Measurements from ENCODE around the gene PHYKPL. TPM values are rescaled to one million over a fixed set of nuclear protein-coding genes. Genes with fewer than 3 reads are reported as not detected.
"Not testable (repeated sequence)": the region's sequence is repeated elsewhere in the genome, so short reads cannot be mapped to it uniquely, and the experiment has no call there.

Gene PHYKPL
- total and polyA plus RNA-seq, 2 donors (not counting 3 experiments of a cell fraction or from before 2014, with no cell fraction given), result 71.7 to 81.7 TPM

DNA sequence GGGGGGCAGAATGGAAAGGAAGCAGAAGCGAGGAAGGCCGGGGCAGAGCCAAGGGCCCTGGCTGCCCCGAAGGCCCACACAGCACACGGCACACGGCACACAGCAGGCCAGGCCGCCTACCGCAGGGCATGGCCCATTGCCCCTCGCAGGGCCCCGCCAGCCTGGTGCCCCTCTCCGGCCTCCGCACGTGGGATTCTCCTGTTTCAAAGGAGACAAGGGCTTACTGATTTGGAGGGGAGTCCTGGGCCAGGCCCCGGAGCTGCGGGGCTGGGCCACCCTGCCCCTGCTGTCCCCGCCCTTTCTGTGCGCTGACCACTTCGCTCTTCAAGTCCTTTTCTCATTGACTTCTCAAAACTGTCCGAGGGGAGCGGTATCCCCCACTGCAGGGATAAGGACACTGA, 7.7 kb upstream of the PHYKPL start:
- FAIRE-seq (no peak), DNase-seq (ENCODE audit: low read depth, low spot score) (no peak)
- intact Hi-C loops (cut with micrococcal nuclease) (no loop called here), dilution Hi-C loops (cut with MboI; ENCODE audit: extremely low pct_ligation_motif_present, low sequenced_read_pairs) (no loop called here)
- BruUV-seq (replicated peaks), result no TSS peak
- H3K27ac ChIP-seq (ENCODE audit: insufficient read depth, low read depth, low read length), result no peak overlapping the region
- H3K9me1 ChIP-seq (replicated peaks; ENCODE audit: control insufficient read depth, extremely low read depth, insufficient read depth, low read length), result no peaks in the 10 kb centered on the region
- no peak overlapping the region for H3K9ac ChIP-seq (replicated peaks; ENCODE audit: extremely low read depth, insufficient read depth, low read length)
- H3K4me3 ChIP-seq (replicated peaks in 1 of 3; ENCODE audit: insufficient read depth in 1 of 3, low read depth in 1 of 3, low read length in 3 of 3), result no peak overlapping the region
- no peaks in the 10 kb centered on the region for H3K36me3 ChIP-seq (ENCODE audit: control insufficient read depth in 2 of 2, extremely low read depth in 1 of 2, insufficient read depth in 2 of 2, low read length in 2 of 2)
- H3K79me2 ChIP-seq (ENCODE audit: control insufficient read depth, insufficient read depth, low read length), result no peaks in the 10 kb centered on the region
- no peak overlapping the region for H3K4me2 ChIP-seq (ENCODE audit: insufficient read depth, low read length)
- POLR2A ChIA-PET, result no interaction called here
- no peaks in the 10 kb centered on the region for H3K27me3 ChIP-seq (ENCODE audit: control insufficient read depth in 2 of 2, insufficient read depth in 2 of 2, low read length in 2 of 2)
- peaks cover 14% of the 10 kb centered on the region for H3K4me1 ChIP-seq (ENCODE audit: control insufficient read depth, extremely low read depth, insufficient read depth, low read length)
- H3K9me3 ChIP-seq (replicated peaks; ENCODE audit: control insufficient read depth, insufficient read depth, low read length), result no peaks in the 10 kb centered on the region
- TF ChIP-seq FOS (IDR thresholded peaks at IDR 0.05; ENCODE audit: borderline replicate concordance, insufficient read depth, low read length) (no peak), EZH2 (IDR thresholded peaks at IDR 0.05; ENCODE audit: borderline replicate concordance, low read depth, low read length, severe bottlenecking) (no peak)
- TF ChIP-seq, protein P1, sequence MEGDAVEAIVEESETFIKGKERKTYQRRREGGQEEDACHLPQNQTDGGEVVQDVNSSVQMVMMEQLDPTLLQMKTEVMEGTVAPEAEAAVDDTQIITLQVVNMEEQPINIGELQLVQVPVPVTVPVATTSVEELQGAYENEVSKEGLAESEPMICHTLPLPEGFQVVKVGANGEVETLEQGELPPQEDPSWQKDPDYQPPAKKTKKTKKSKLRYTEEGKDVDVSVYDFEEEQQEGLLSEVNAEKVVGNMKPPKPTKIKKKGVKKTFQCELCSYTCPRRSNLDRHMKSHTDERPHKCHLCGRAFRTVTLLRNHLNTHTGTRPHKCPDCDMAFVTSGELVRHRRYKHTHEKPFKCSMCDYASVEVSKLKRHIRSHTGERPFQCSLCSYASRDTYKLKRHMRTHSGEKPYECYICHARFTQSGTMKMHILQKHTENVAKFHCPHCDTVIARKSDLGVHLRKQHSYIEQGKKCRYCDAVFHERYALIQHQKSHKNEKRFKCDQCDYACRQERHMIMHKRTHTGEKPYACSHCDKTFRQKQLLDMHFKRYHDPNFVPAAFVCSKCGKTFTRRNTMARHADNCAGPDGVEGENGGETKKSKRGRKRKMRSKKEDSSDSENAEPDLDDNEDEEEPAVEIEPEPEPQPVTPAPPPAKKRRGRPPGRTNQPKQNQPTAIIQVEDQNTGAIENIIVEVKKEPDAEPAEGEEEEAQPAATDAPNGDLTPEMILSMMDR (IDR thresholded peaks at IDR 0.05; ENCODE audit: extremely low read depth in 1 of 2, insufficient read depth in 1 of 2, low read depth in 1 of 2, low read length in 2 of 2), result no peak
- no peaks in the 10 kb centered on the region for H4K20me1 ChIP-seq (replicated peaks; ENCODE audit: control insufficient read depth, extremely low read depth, insufficient read depth, low read length)
- H2AFZ ChIP-seq (ENCODE audit: low read depth, low read length), result peak overlapping the region; percentile 68
- CTCF ChIA-PET, result interaction anchor here (1.2 kb wide), 1 partner anchor 11 kb away, joined by 4 read pairs; no protein-coding TSS in a partner anchor

DNA sequence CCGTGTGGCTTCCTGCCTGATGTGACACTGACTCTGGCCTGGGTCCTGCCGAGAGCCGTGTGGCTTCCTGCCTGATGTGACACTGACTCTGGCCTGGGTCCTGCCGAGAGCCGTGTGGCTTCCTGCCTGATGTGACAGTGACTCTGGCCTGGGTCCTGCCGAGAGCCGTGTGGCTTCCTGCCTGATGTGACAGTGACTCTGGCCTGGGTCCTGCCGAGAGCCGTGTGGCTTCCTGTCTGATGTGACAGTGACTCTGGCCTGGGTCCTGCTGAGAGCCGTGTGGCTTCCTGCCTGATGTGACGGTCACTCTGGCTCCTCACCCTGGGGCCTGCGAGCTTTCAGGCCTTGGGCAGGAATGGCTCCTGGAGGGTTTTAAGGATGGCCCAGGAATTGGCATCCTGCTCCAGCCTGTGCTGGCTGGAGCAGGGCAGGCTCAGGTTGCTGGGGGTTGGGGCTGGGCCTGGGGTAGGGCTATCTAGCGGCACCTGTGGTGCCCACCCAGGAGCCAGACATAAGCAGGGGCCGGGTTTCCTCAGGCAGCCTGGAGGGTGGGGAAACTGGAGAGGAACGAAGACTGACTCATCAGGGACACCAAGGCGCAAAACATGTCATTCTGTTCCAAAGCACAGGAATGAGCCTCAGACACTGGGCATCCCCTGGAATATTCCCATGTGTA, 7.2 kb upstream of the PHYKPL start:
- H2AFZ ChIP-seq (ENCODE audit: low read depth, low read length), result peak overlapping the region; percentile 68
- H3K79me2 ChIP-seq (ENCODE audit: control insufficient read depth, insufficient read depth, low read length); H3K27ac ChIP-seq (ENCODE audit: insufficient read depth, low read depth, low read length); H3K9ac ChIP-seq (replicated peaks; ENCODE audit: extremely low read depth, insufficient read depth, low read length); H3K36me3 ChIP-seq (ENCODE audit: control insufficient read depth in 2 of 2, extremely low read depth in 1 of 2, insufficient read depth in 2 of 2, low read length in 2 of 2); H4K20me1 ChIP-seq (replicated peaks; ENCODE audit: control insufficient read depth, extremely low read depth, insufficient read depth, low read length); H3K27me3 ChIP-seq (ENCODE audit: control insufficient read depth in 2 of 2, insufficient read depth in 2 of 2, low read length in 2 of 2); H3K4me3 ChIP-seq (replicated peaks in 1 of 3; ENCODE audit: insufficient read depth in 1 of 3, low read depth in 1 of 3, low read length in 3 of 3); dilution Hi-C loops (cut with MboI; ENCODE audit: extremely low pct_ligation_motif_present, low sequenced_read_pairs); H3K9me3 ChIP-seq (replicated peaks; ENCODE audit: control insufficient read depth, insufficient read depth, low read length); FAIRE-seq; H3K9me1 ChIP-seq (replicated peaks; ENCODE audit: control insufficient read depth, extremely low read depth, insufficient read depth, low read length); POLR2A ChIA-PET; BruUV-seq (replicated peaks); CTCF ChIA-PET; H3K4me2 ChIP-seq (ENCODE audit: insufficient read depth, low read length); DNase-seq (ENCODE audit: low read depth, low spot score): not testable (repeated sequence)
- H3K4me1 ChIP-seq (ENCODE audit: control insufficient read depth, extremely low read depth, insufficient read depth, low read length), result peaks cover 14% of the 10 kb centered on the region
- intact Hi-C loops (cut with micrococcal nuclease), result loop anchor here (5.0 kb wide), 1 partner anchor 1318 kb away; no protein-coding TSS in a partner anchor
